Esophagus muscularis mucosa (tissue), 4 donors: ENCODE measurements around the gene CD82. TPM values are rescaled to one million over a fixed set of nuclear protein-coding genes. Genes with fewer than 3 reads are reported as not detected.

ENCODE experiments used
- DNase-seq: peaks from one replicate; pipeline ENCODE4 v3.0.0-alpha.2; 2017; ENCODE audit errors: extremely low spot score
- H3K27ac ChIP-seq, 4 donors: fragments of 200-600 bp; sonication (generic); replicated peaks in 1 of 4; 1 replicate in 3 of 4; 2 replicates in 1 of 4; pipeline ENCODE4 v1.5.1; 2016 to 2019; ENCODE audit warnings: mild to moderate bottlenecking in 1 of 4
- H3K27me3 ChIP-seq, 4 donors: fragments of 200-600 bp; sonication (generic); one replicate each; pipeline versions ENCODE4 v1.5.1 to v1.6.0; 2016 to 2019
- H3K36me3 ChIP-seq, 4 donors: fragments of 200-600 bp; sonication (generic); one replicate each; pipeline ENCODE4 v1.5.1; 2016 to 2019
- H3K4me1 ChIP-seq, 4 donors: fragments of 200-600 bp; sonication (generic); one replicate each; pipeline ENCODE4 v1.5.1; 2016 to 2019
- H3K4me3 ChIP-seq, 4 donors: fragments of 200-600 bp; sonication (generic); 1 replicate in 2 of 4; 2 replicates in 2 of 4; pipeline ENCODE4 v1.5.1; 2016 to 2019; ENCODE audit warnings: mild to moderate bottlenecking in 4 of 4, moderate library complexity in 1 of 4
- H3K9me3 ChIP-seq, 4 donors: fragments of 200-600 bp; sonication (generic); 1 replicate in 3 of 4; 2 replicates in 1 of 4; pipeline ENCODE4 v1.5.1; 2016 to 2019
- EP300 ChIP-seq: sonication (generic); formaldehyde crosslinking; IDR thresholded peaks from one replicate; pipeline ENCODE4 v1.6.1; 2017; ENCODE audit warnings: antibody characterized with exemption
- POLR2A ChIP-seq: fragments of 450-650 bp; IDR thresholded peaks from one replicate; pipeline ENCODE4 v1.6.1; 2017; ENCODE audit warnings: antibody characterized with exemption, moderate library complexity, mild to moderate bottlenecking, low read depth
- POLR2AphosphoS5 ChIP-seq, 2 donors: sonication (generic); formaldehyde crosslinking; IDR thresholded peaks; one replicate each; pipeline ENCODE4 v1.6.1; 2017; ENCODE audit warnings: antibody characterized with exemption in 2 of 2
- WGBS: methylation state at CpG from one replicate; pipeline ENCODE4 v1.1.5; 2018; 5-methylcytosine and 5-hydroxymethylcytosine counted together
- intact Hi-C: fragments of 100-400 bp; cut with DNase I; formaldehyde crosslinking; loops from one replicate; pipeline ENCODE4 v1.15.1; 2023
- total RNA-seq, 4 donors: library from RNA; depleted of rRNA; stranded (reverse); fragments of >200 nt; gene quantifications; one replicate each; pipeline versions ENCODE4 v1.1.0 to v1.2.1, GENCODE V29; 2016
- TF ChIP-seq, protein P1 (sequence below), 3 experiments: fragments of 200-600 bp in 2 of 3; fragments of 450-650 bp in 1 of 3; sonication (generic) in 2 of 3; IDR thresholded peaks; one replicate each; pipeline ENCODE4 v1.5.1; 2017 to 2019; ENCODE audit warnings: antibody characterized with exemption in 3 of 3, mild to moderate bottlenecking in 2 of 3, moderate library complexity in 1 of 3

CD82 gene
- total RNA-seq, 4 donors from 2014 or later = 11.0 to 20.6 (median 16.3) TPM

DNA sequence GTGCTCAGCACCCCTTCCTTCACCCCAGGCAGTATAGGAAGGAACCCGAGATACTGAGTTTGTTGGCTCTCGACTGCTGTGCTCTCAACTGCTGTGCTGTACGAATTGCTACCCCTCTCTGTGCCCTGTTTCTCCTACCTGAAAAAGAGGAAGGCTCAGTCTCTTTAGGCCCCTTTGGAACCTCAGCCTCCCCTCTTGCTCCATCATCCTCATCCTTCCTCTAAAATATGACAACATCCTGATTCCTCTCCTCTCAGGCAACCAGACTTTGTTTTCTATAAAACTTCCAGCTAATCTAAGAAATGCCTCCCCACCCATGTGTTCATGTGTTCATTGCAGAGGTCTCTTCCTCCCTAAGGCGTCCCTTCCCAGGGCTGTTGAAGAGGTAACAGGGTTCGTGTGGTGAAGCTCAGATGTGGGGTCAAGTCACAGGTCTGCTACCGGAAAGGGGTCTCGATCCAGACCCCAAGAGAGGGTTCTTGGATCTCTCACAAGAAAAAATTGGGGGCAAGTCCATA lies 35.5 kb upstream of the CD82 start:
- Histone ChIP-seq H3K9me3 (no peaks in the 10 kb centered on the region), H3K4me1 (no peaks in the 10 kb centered on the region), H3K36me3 (no peaks in the 10 kb centered on the region), H3K27ac (no peak overlapping the region), H3K4me3 (no peak overlapping the region), H3K27me3 (peaks cover 0 to 9% (median 0%) of the 10 kb centered on the region in 4 donors)
- WGBS = 92% methylated on average over 7 of the region's 7 CpGs
- no peak for DNase-seq
- intact Hi-C loops = no loop called here
- no peak for TF ChIP-seq POLR2AphosphoS5 (IDR thresholded peaks at IDR 0.05)
- TF ChIP-seq, protein P1, sequence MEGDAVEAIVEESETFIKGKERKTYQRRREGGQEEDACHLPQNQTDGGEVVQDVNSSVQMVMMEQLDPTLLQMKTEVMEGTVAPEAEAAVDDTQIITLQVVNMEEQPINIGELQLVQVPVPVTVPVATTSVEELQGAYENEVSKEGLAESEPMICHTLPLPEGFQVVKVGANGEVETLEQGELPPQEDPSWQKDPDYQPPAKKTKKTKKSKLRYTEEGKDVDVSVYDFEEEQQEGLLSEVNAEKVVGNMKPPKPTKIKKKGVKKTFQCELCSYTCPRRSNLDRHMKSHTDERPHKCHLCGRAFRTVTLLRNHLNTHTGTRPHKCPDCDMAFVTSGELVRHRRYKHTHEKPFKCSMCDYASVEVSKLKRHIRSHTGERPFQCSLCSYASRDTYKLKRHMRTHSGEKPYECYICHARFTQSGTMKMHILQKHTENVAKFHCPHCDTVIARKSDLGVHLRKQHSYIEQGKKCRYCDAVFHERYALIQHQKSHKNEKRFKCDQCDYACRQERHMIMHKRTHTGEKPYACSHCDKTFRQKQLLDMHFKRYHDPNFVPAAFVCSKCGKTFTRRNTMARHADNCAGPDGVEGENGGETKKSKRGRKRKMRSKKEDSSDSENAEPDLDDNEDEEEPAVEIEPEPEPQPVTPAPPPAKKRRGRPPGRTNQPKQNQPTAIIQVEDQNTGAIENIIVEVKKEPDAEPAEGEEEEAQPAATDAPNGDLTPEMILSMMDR (IDR thresholded peaks at IDR 0.05) = no peak
- no peak for TF ChIP-seq POLR2A
- no peak for TF ChIP-seq EP300

DNA sequence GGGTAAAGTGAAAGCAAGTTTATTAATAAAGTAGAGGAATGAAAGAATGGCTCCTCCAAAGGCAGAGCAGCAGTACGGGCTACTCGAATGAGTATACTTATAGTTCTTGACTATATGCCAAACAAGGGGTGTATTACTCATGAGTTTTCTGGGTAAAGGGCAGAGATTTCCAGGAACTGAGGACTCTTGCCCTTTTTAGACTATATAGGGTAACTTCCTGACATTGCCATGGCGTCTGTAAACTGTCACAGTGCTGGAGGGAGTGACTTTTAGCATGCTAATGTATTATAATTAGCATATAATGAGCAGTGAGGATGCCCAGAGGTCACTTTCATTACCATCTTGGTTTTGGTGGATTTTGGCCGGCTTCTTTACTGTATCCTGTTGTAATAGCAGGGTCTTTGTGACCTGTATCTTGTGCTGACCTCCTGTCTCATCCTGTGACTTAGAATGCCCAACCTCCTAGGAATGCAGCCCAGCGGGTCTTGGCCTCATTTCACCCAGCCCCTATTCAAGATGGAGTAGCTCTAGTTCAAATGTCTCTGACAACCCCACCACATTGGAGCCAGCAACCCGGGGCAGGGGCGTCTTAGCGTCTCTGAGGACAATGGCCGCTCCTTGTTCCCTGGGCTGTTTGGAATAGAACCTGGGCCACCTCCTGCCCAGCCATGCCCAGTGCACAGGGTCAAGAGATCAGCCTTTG lies 34.9 kb upstream of the CD82 start:
- Histone ChIP-seq H3K9me3 (no peaks in the 10 kb centered on the region), H3K4me1 (no peaks in the 10 kb centered on the region), H3K27me3 (peaks cover 0 to 5% (median 0%) of the 10 kb centered on the region in 4 donors), H3K4me3 (no peak overlapping the region), H3K27ac (no peak overlapping the region), H3K36me3 (no peaks in the 10 kb centered on the region)
- no peak for DNase-seq
- TF ChIP-seq POLR2A (no peak), EP300 (no peak), POLR2AphosphoS5 (IDR thresholded peaks at IDR 0.05) (no peak)
- TF ChIP-seq, protein P1 (IDR thresholded peaks at IDR 0.05) = no peak
- intact Hi-C loops = no loop called here
- WGBS = 53% methylated on average over 5 of the region's 9 CpGs

DNA sequence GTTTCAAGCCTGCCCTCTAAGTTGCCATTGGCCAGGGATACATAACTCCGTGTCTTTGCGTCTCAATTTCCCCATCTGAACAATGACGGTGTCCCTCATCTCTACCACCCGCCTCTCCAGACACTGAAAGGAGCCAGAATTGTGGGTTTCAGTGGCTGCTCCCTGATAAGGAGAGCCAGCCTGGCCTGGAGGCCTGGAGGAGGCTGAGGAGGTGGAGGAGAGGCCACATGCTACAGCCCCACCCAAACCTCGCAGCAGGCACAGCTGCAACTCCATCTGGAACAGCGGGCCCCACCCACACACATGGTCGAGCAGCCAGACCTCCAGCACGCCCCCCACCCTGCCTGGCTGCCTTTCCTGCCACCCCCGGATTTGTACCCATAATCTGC lies 34.4 kb upstream of the CD82 start:
- H3K36me3 ChIP-seq = no peaks in the 10 kb centered on the region
- DNase-seq = no peak
- H3K4me3 ChIP-seq = no peak overlapping the region
- 64% methylated on average over 9 of the region's 9 CpGs for WGBS
- no peaks in the 10 kb centered on the region for H3K4me1 ChIP-seq
- no peaks in the 10 kb centered on the region for H3K9me3 ChIP-seq
- H3K27me3 ChIP-seq = peaks cover 0 to 3% (median 0%) of the 10 kb centered on the region in 4 donors
- TF ChIP-seq, protein P1 (IDR thresholded peaks at IDR 0.05) = no peak
- TF ChIP-seq POLR2A = no peak
- no peak for TF ChIP-seq EP300
- TF ChIP-seq POLR2AphosphoS5 (IDR thresholded peaks at IDR 0.05) = no peak
- no peak overlapping the region for H3K27ac ChIP-seq
- intact Hi-C loops = no loop called here

DNA sequence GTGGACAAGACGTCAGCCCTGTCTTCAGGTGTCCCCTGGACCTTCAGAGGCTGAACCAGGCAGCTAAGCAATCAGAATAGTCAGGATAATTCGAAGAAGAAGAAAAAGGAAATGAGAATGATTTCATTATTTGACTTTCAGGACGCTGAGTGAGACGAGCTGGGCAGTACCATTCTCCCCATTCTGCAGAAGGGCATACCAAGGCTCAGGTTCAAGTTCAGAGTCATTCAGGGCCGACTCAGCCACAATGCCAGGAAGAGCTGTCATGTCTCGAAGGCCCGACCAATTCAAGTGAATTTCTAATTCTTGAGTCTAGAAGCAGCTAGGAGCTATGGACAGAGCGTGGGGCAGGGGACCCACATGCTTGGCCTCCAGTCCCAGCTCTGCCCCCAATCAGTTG lies 33.8 kb upstream of the CD82 start:
- no peaks in the 10 kb centered on the region for H3K36me3 ChIP-seq
- H3K9me3 ChIP-seq = no peaks in the 10 kb centered on the region
- intact Hi-C loops = no loop called here
- H3K27me3 ChIP-seq = peaks cover 0 to 4% (median 0%) of the 10 kb centered on the region in 4 donors
- DNase-seq = no peak
- no peaks in the 10 kb centered on the region for H3K4me1 ChIP-seq
- no peak overlapping the region for H3K27ac ChIP-seq
- no peak overlapping the region for H3K4me3 ChIP-seq
- 87% methylated on average over 8 of the region's 8 CpGs for WGBS
- TF ChIP-seq POLR2A = no peak
- no peak for TF ChIP-seq EP300
- TF ChIP-seq POLR2AphosphoS5 (IDR thresholded peaks at IDR 0.05) = no peak
- TF ChIP-seq, protein P1 (IDR thresholded peaks at IDR 0.05) = no peak
